AG04450 (cell line): Measurements from ENCODE around the gene GRM8. TPM values are rescaled to one million over a fixed set of nuclear protein-coding genes. Genes with fewer than 3 reads are reported as not detected.
"Not testable (repeated sequence)": the region's sequence is repeated elsewhere in the genome, so short reads cannot be mapped to it uniquely, and the experiment has no call there.

Experiments used
- CTCF ChIA-PET: fragments of 300-600, 350-600 bp; formaldehyde crosslinking; extraction: SDS; loops from one replicate; lab custom pipeline; 2022; ENCODE audit warnings: antibody characterized with exemption, inconsistent platforms; lab: Charles Lee
- POLR2A ChIA-PET: fragments of 350-600 bp; formaldehyde crosslinking; extraction: SDS; loops from one replicate; lab custom pipeline; 2021; ENCODE audit warnings: antibody characterized with exemption, inconsistent platforms; lab: Yijun Ruan, JAX
- DNase-seq: peaks from one replicate; pipeline ENCODE4 v3.0.0-alpha.2; 2011; ENCODE audit warnings: low read depth, low spot score
- H3K27ac ChIP-seq: one replicate; pipeline ENCODE4 v1.5.1; 2012; ENCODE audit warnings: low read depth, low read length, control low read depth
- H3K27me3 ChIP-seq: one replicate; pipeline ENCODE4 v1.6.0; 2012; ENCODE audit warnings: low read length; ENCODE audit not compliant: control insufficient read depth, insufficient read depth
- H3K4me3 ChIP-seq: 2 replicates; pipeline ENCODE4 v1.5.1; 2011; ENCODE audit warnings: mild to moderate bottlenecking, low read depth, low read length, control low read depth
- H3K9me3 ChIP-seq: 2 replicates; pipeline ENCODE4 v1.5.1; 2012; ENCODE audit warnings: low read length; ENCODE audit not compliant: control insufficient read depth, insufficient read depth
- polyA plus RNA-seq: library from polyadenylated mRNA; depleted of rRNA; stranded (reverse); fragments of >200 nt; gene quantifications from 2 replicates; pipeline ENCODE4 v1.2.3, GENCODE V29; 2011
- TF ChIP-seq, protein P1 (sequence below): IDR thresholded peaks from 2 replicates; pipeline ENCODE4 v1.5.1; 2011; ENCODE audit warnings: low read depth, low read length, control low read depth, inconsistent platforms

Gene GRM8
- polyA plus RNA-seq, 1 experiment, result not detected

GRCh38 chr7:126840869-126841268, 411.9 kb downstream of the GRM8 start:
- TF ChIP-seq, protein P1, sequence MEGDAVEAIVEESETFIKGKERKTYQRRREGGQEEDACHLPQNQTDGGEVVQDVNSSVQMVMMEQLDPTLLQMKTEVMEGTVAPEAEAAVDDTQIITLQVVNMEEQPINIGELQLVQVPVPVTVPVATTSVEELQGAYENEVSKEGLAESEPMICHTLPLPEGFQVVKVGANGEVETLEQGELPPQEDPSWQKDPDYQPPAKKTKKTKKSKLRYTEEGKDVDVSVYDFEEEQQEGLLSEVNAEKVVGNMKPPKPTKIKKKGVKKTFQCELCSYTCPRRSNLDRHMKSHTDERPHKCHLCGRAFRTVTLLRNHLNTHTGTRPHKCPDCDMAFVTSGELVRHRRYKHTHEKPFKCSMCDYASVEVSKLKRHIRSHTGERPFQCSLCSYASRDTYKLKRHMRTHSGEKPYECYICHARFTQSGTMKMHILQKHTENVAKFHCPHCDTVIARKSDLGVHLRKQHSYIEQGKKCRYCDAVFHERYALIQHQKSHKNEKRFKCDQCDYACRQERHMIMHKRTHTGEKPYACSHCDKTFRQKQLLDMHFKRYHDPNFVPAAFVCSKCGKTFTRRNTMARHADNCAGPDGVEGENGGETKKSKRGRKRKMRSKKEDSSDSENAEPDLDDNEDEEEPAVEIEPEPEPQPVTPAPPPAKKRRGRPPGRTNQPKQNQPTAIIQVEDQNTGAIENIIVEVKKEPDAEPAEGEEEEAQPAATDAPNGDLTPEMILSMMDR, result no peak
- no peak for DNase-seq
- POLR2A ChIA-PET, result no interaction called here
- CTCF ChIA-PET, result no interaction called here
- Histone ChIP-seq H3K27me3 (no peaks in the 10 kb centered on the region), H3K9me3 (peaks cover 3% of the 10 kb centered on the region; the same call in 1 of the 2 replicates), H3K4me3 (no peak overlapping the region), H3K27ac (no peak overlapping the region)

- DNase-seq, result no peak
- CTCF ChIA-PET, result interaction anchor here (0.9 kb wide), 1 partner anchor 415 kb away, joined by 3 read pairs; no protein-coding TSS in a partner anchor
- Histone ChIP-seq H3K4me3 (no peak overlapping the region), H3K27me3 (no peaks in the 10 kb centered on the region), H3K27ac (no peak overlapping the region), H3K9me3 (peaks cover 3% of the 10 kb centered on the region; the same call in 1 of the 2 replicates)
- TF ChIP-seq, protein P1, result no peak
- POLR2A ChIA-PET, result no interaction called here
Observed at GRCh38 chr7:126839624-126840023, 413.1 kb downstream of the GRM8 start.

DNA sequence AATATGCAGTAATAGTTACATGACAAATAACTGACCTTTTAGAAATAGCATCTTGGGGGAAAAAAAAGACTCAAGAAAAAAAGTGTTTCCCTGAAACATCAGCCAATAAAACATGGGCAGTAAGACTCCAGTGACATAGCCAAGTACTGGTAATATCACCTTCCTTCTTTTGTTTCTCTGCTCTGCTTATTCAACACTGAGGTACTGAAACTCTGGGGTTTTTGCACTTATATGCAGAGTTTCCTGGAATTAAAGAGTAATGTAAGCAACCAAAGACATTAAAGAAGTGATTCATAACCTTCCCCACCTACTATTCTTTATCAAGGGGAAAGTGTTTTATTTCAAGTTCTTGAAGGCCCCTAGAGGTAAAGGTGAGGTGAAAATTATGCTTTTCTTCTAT, 414.5 kb downstream of the GRM8 start:
- Histone ChIP-seq H3K27me3 (no peaks in the 10 kb centered on the region), H3K27ac (no peak overlapping the region), H3K9me3 (peaks cover 3% of the 10 kb centered on the region; the same call in 1 of the 2 replicates), H3K4me3 (no peak overlapping the region)
- DNase-seq, result no peak
- POLR2A ChIA-PET, result no interaction called here
- TF ChIP-seq, protein P1, result no peak
- CTCF ChIA-PET, result no interaction called here

GRCh38 chr7:126831241-126831640, 421.5 kb downstream of the GRM8 start:
- CTCF ChIA-PET, POLR2A ChIA-PET, H3K9me3 ChIP-seq, H3K27me3 ChIP-seq, DNase-seq, H3K4me3 ChIP-seq, H3K27ac ChIP-seq: not testable (repeated sequence)

GRCh38 chr7:126820925-126821324, 431.8 kb downstream of the GRM8 start:
- H3K9me3 ChIP-seq, result no peaks in the 10 kb centered on the region; the same call in 1 of the 2 replicates
- ChIA-PET CTCF (no interaction called here), POLR2A (no interaction called here)
- DNase-seq, result no peak
- no peaks in the 10 kb centered on the region for H3K27me3 ChIP-seq
- no peak overlapping the region for H3K27ac ChIP-seq
- H3K4me3 ChIP-seq, result no peak overlapping the region
- TF ChIP-seq, protein P1, result no peak

GRCh38 chr7:126819197-126819484, 433.6 kb downstream of the GRM8 start:
- DNase-seq, result no peak
- no peaks in the 10 kb centered on the region for H3K9me3 ChIP-seq
- H3K27me3 ChIP-seq, result no peaks in the 10 kb centered on the region
- TF ChIP-seq, protein P1, result no peak
- H3K4me3 ChIP-seq, result no peak overlapping the region
- CTCF ChIA-PET, result no interaction called here
- POLR2A ChIA-PET, result no interaction called here
- H3K27ac ChIP-seq, result no peak overlapping the region
